ENCODE measurements around the gene LIFR. TPM values are rescaled to one million over a fixed set of nuclear protein-coding genes. Genes with fewer than 3 reads are reported as not detected.

LIFR gene
- total and polyA plus RNA-seq, 12 donors, result 6.0 to 58.8 (median 41.8) TPM

- H3K36me3 ChIP-seq, result peaks cover 0 to 12% (median 0%) of the 10 kb centered on the region in 9 donors
- TF ChIP-seq, protein P1, sequence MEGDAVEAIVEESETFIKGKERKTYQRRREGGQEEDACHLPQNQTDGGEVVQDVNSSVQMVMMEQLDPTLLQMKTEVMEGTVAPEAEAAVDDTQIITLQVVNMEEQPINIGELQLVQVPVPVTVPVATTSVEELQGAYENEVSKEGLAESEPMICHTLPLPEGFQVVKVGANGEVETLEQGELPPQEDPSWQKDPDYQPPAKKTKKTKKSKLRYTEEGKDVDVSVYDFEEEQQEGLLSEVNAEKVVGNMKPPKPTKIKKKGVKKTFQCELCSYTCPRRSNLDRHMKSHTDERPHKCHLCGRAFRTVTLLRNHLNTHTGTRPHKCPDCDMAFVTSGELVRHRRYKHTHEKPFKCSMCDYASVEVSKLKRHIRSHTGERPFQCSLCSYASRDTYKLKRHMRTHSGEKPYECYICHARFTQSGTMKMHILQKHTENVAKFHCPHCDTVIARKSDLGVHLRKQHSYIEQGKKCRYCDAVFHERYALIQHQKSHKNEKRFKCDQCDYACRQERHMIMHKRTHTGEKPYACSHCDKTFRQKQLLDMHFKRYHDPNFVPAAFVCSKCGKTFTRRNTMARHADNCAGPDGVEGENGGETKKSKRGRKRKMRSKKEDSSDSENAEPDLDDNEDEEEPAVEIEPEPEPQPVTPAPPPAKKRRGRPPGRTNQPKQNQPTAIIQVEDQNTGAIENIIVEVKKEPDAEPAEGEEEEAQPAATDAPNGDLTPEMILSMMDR (IDR thresholded peaks at IDR 0.05), result no peak
- no peak for ATAC-seq
- peaks cover 0 to 21% (median under 1%) of the 10 kb centered on the region in 9 donors for H3K4me1 ChIP-seq
- H3K27ac ChIP-seq, result no peak overlapping the region
- H3K9me3 ChIP-seq, result no peaks in the 10 kb centered on the region
- 90 to 94% methylated on average over 2 of the region's 2 CpGs for WGBS, 2 donors
- no peak overlapping the region for H3K4me3 ChIP-seq
- no peak for DNase-seq
- peaks cover 0 to 73% (median 0%) of the 10 kb centered on the region in 7 donors for H3K27me3 ChIP-seq
- intact Hi-C loops (cut with DNase I), result loop anchor here in 9 of 10 donors (5.0 to 10.0 kb wide), 9 partner anchors 103 to 483 kb away; no protein-coding TSS in a partner anchor
Observed at GRCh38 chr5:38442247-38442573, 114.2 kb downstream of the LIFR start.

GRCh38 chr5:38441453-38442246 lies 114.8 kb downstream of the LIFR start:
- no peak overlapping the region for H3K4me3 ChIP-seq
- H3K4me1 ChIP-seq, result peaks cover 0 to 18% (median 5%) of the 10 kb centered on the region in 9 donors
- intact Hi-C loops (cut with DNase I), result loop anchor here (1.0 to 10.0 kb wide), 14 partner anchors 103 to 483 kb away; no protein-coding TSS in a partner anchor
- no peaks in the 10 kb centered on the region for H3K9me3 ChIP-seq
- ATAC-seq (peak; percentile 91 to 98 (median 95)), DNase-seq (peak; percentile 75 to 91)
- H3K27ac ChIP-seq, result no peak overlapping the region
- TF ChIP-seq, protein P1 (IDR thresholded peaks at IDR 0.05), result peak; percentile 90 to 98 (median 97)
- peaks cover 0 to 12% (median 0%) of the 10 kb centered on the region in 9 donors for H3K36me3 ChIP-seq
- peaks cover 0 to 73% (median 0%) of the 10 kb centered on the region in 7 donors for H3K27me3 ChIP-seq
- 27 to 31% methylated on average over 9 of the region's 9 CpGs for WGBS, 2 donors

DNA sequence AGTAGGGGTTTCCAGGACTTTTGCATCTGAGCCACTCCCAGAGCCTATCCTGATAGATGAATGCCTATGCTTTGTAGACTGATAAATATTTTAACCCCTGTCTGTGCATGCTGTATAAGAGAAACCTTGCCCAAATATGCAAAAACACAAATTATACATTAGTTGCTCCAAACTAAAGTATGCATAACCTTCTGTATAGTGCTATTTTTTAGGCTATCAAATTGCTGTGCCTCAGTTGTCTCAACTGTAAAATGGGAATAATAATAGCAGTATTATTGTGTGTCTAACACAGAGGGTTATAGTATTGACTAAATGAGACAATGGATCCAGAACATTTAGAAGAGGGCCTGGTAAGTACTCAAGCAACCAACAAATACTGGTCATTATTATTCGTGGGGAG lies 117.7 kb downstream of the LIFR start:
- H3K36me3 ChIP-seq, result peaks cover 0 to 12% (median 0%) of the 10 kb centered on the region in 9 donors
- TF ChIP-seq, protein P1 (IDR thresholded peaks at IDR 0.05), result no peak
- no peaks in the 10 kb centered on the region for H3K9me3 ChIP-seq
- peaks cover 2 to 25% (median 6%) of the 10 kb centered on the region in 9 donors for H3K4me1 ChIP-seq
- intact Hi-C loops (cut with DNase I), result loop anchor here in 2 of 10 donors (5.0 to 10.0 kb wide), 3 partner anchors 234 to 486 kb away; no protein-coding TSS in a partner anchor
- 93 to 100% methylated on average over 1 of the region's 1 CpG for WGBS, 2 donors
- ATAC-seq (no peak), DNase-seq (no peak)
- no peak overlapping the region for H3K4me3 ChIP-seq
- H3K27ac ChIP-seq, result no peak overlapping the region
- H3K27me3 ChIP-seq, result peaks cover 0 to 61% (median 0%) of the 10 kb centered on the region in 7 donors

- Histone ChIP-seq H3K4me3 (no peak overlapping the region), H3K27me3 (peaks cover 0 to 72% (median 0%) of the 10 kb centered on the region in 7 donors), H3K9me3 (no peaks in the 10 kb centered on the region), H3K4me1 (peaks cover 6 to 32% (median 18%) of the 10 kb centered on the region in 9 donors), H3K27ac (no peak overlapping the region), H3K36me3 (peaks cover 0 to 12% (median 0%) of the 10 kb centered on the region in 9 donors)
- no peak for ATAC-seq
- intact Hi-C loops (cut with DNase I), result loop anchor here in 2 of 10 donors (5.0 to 10.0 kb wide), 3 partner anchors 237 to 490 kb away; no protein-coding TSS in a partner anchor
- DNase-seq, result no peak
- TF ChIP-seq, protein P1 (IDR thresholded peaks at IDR 0.05), result no peak
- 90 to 94% methylated on average over 7 of the region's 7 CpGs for WGBS, 2 donors
Observed at GRCh38 chr5:38434966-38435705, 121.3 kb downstream of the LIFR start.
